OCI-LY3 (cell line): ENCODE data around the gene PITPNC1.

Source experiments
- H2AFZ ChIP-seq: fragments of 200-600, 300-600 bp; shearing (Covaris generic); 2 replicates; pipeline ENCODE4 v1.6.0; 2014; ENCODE audit warnings: antibody characterized with exemption, low read depth, low read length
- H3K27ac ChIP-seq: fragments of 200-600, 300-600 bp; sonication (generic); 2 replicates; pipeline ENCODE4 v1.5.1; 2014; ENCODE audit warnings: mild to moderate bottlenecking, low read length, moderate library complexity, mixed read lengths
- H3K27me3 ChIP-seq: fragments of 200-600, 300-600 bp; sonication (generic); 2 replicates; pipeline ENCODE4 v1.6.1; 2014; ENCODE audit warnings: low read depth, low read length, mixed read lengths
- H3K36me3 ChIP-seq: fragments of 200-600, 300-600 bp; sonication (generic); replicated peaks from 2 replicates; pipeline ENCODE3; 2014; ENCODE audit warnings: low read depth, low read length, mixed read lengths
- H3K4me1 ChIP-seq: fragments of 300-600, 200-600 bp; sonication (generic); 2 replicates; pipeline ENCODE4 v1.6.1; 2014; ENCODE audit warnings: low read length, mixed read lengths
- H3K4me2 ChIP-seq: fragments of 200-600, 300-600 bp; sonication (generic); 2 replicates; pipeline ENCODE4 v1.6.1; 2014; ENCODE audit warnings: low read length, mixed read lengths
- H3K4me3 ChIP-seq: fragments of 300-600, 200-600 bp; sonication (generic); 2 replicates; pipeline ENCODE4 v1.5.1; 2014; ENCODE audit warnings: antibody characterized with exemption, mild to moderate bottlenecking, low read length, moderate library complexity
- H3K79me2 ChIP-seq: fragments of 300-600, 200-600 bp; shearing (Covaris generic); 2 replicates; pipeline ENCODE4 v1.6.1; 2014; ENCODE audit warnings: mild to moderate bottlenecking, low read length, mixed read lengths
- H3K9ac ChIP-seq: fragments of 300-600, 200-600 bp; shearing (Covaris generic); 2 replicates; pipeline ENCODE4 v1.6.0; 2014; ENCODE audit warnings: mild to moderate bottlenecking, low read length, moderate library complexity
- H3K9me3 ChIP-seq: fragments of 200-600, 300-600 bp; shearing (Covaris generic); 2 replicates; pipeline ENCODE4 v1.6.1; 2014; ENCODE audit warnings: low read length, mixed read lengths; ENCODE audit not compliant: insufficient read depth
- H4K20me1 ChIP-seq: fragments of 200-600, 300-600 bp; sonication (generic); 2 replicates; pipeline ENCODE4 v1.6.1; 2016; ENCODE audit warnings: low read length, mixed read lengths; ENCODE audit not compliant: insufficient read depth
- EZH2phosphoT487 ChIP-seq: fragments of 200-600 bp; shearing (Covaris generic); IDR thresholded peaks from 2 replicates; pipeline ENCODE4 v1.6.1; 2018; ENCODE audit warnings: antibody characterized with exemption, mixed run types, low read depth
- TF ChIP-seq, protein P1 (sequence below): fragments of 200-600, 300-600 bp; sonication (generic); IDR thresholded peaks from 2 replicates; pipeline ENCODE4 v1.5.1; 2014; ENCODE audit warnings: antibody characterized with exemption, low read length, low read depth

Gene PITPNC1

DNA sequence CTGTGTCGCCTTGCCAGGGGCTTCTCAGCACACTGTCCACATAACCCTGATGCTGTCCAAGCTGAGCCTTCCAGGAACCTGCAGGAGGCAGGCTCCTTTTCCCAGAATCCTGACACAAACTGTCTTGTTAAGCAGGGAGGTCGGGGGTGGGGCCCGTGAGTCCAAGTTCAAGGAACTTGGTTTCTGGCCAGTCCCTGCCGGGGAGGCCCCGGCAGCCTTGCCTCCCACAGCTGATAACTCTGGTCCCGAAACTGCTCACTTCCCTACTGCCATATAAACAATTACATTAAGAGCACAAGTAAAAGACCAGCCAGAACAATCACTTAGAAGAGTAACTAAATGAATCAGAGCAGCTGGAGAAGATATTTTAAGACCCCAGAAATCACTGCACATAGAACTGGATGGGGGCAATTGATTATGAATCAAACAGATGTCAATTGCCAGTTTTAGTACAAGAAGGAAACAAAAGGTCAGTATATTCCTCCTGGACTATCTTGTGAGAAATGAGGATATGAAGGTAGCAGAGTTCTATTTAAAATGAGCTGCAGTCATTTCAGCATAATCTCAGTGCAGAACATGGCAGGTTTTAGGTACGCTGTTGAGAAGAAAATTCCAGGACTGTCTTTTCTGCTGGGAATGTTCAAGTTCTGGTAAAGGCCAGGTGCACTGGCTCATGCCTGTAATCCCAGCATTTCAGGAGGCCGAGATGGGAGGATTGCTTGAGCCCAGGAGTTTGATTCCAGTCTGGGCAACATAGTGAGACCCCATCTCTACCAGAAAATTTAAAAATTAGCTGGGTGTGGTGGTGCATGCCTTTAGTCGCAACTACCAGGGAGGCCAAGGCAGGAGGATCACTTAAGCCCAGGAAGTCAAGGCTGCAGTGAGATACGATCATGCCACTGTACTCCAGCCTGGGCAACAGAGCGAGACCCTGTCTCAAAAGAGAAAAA lies 169.8 kb downstream of the PITPNC1 start:
- H3K4me1 ChIP-seq, result peaks cover 33% of the 10 kb centered on the region
- 0 out of 2 replicates have a peak, but pooled peaks cover 3% of the 10 kb centered on the region for H3K79me2 ChIP-seq
- peak overlapping the region; percentile 35; the same call in 1 of the 2 replicates for H3K9ac ChIP-seq
- peak overlapping the region; percentile 85 for H3K4me2 ChIP-seq
- H3K36me3 ChIP-seq, result no peaks in the 10 kb centered on the region
- H3K9me3 ChIP-seq, result no peaks in the 10 kb centered on the region
- no peaks in the 10 kb centered on the region for H4K20me1 ChIP-seq
- peak overlapping the region; percentile 70 for H3K27ac ChIP-seq
- TF ChIP-seq, protein P1, sequence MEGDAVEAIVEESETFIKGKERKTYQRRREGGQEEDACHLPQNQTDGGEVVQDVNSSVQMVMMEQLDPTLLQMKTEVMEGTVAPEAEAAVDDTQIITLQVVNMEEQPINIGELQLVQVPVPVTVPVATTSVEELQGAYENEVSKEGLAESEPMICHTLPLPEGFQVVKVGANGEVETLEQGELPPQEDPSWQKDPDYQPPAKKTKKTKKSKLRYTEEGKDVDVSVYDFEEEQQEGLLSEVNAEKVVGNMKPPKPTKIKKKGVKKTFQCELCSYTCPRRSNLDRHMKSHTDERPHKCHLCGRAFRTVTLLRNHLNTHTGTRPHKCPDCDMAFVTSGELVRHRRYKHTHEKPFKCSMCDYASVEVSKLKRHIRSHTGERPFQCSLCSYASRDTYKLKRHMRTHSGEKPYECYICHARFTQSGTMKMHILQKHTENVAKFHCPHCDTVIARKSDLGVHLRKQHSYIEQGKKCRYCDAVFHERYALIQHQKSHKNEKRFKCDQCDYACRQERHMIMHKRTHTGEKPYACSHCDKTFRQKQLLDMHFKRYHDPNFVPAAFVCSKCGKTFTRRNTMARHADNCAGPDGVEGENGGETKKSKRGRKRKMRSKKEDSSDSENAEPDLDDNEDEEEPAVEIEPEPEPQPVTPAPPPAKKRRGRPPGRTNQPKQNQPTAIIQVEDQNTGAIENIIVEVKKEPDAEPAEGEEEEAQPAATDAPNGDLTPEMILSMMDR, result no peak
- TF ChIP-seq EZH2phosphoT487, result no peak
- no peak overlapping the region for H2AFZ ChIP-seq
- H3K27me3 ChIP-seq, result no peaks in the 10 kb centered on the region
- peak overlapping the region; percentile 58 for H3K4me3 ChIP-seq

DNA sequence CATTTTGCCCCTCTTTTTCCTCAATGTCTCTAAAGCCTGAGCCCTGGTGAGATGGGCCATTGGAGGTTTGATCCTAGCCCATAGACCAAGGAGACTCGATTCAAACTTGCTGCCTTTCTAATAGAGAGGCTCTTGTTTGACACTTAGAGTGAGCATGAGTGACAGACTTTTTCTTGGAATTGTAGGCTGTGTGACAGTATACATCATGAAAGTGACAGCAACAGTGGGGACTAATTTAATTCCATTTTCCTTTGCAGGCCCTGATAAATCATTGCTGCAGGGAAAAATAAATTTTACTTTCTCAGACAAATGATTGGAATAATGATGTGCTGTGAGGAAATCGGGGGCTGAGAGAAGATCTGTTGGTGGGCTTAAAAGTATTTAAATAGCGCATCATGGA lies 171.6 kb downstream of the PITPNC1 start:
- H2AFZ ChIP-seq, result no peak overlapping the region
- H3K27ac ChIP-seq, result no peak overlapping the region
- H3K36me3 ChIP-seq, result no peaks in the 10 kb centered on the region
- no peaks in the 10 kb centered on the region for H3K27me3 ChIP-seq
- H3K9ac ChIP-seq, result no peak overlapping the region
- no peaks in the 10 kb centered on the region for H4K20me1 ChIP-seq
- peaks cover 33% of the 10 kb centered on the region for H3K4me1 ChIP-seq
- no peak for TF ChIP-seq EZH2phosphoT487
- TF ChIP-seq, protein P1, result no peak
- 0 out of 2 replicates have a peak, but pooled peaks cover 3% of the 10 kb centered on the region for H3K79me2 ChIP-seq
- H3K4me3 ChIP-seq, result no peak overlapping the region
- no peaks in the 10 kb centered on the region for H3K9me3 ChIP-seq
- H3K4me2 ChIP-seq, result no peak overlapping the region

DNA sequence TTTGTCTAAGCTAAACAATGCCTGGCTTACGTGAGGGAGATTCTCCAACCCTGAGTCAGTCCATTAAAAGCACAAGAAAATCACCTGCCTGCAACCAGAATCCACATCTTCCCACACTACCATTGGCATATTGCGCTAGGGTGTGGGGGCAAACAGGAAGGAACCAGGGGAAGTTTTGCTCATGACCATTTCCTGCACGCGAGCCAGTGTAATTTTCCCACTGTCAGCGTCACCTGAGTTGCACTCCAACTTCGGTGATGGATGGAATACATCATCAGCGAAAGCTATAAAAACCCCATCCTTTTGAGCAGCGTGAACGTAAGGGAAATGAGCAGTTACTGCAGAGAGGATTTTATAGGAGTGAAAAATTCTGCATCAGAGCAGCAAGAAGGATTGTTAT lies 172.7 kb downstream of the PITPNC1 start:
- no peak for TF ChIP-seq EZH2phosphoT487
- TF ChIP-seq, protein P1, result no peak
- Histone ChIP-seq H3K4me1 (peaks cover 30% of the 10 kb centered on the region), H3K36me3 (no peaks in the 10 kb centered on the region), H3K79me2 (0 out of 2 replicates have a peak, but pooled peaks cover 3% of the 10 kb centered on the region), H3K9ac (no peak overlapping the region), H3K27me3 (no peaks in the 10 kb centered on the region), H3K9me3 (no peaks in the 10 kb centered on the region), H3K4me3 (no peak overlapping the region), H4K20me1 (no peaks in the 10 kb centered on the region), H3K4me2 (no peak overlapping the region), H2AFZ (no peak overlapping the region), H3K27ac (no peak overlapping the region)

DNA sequence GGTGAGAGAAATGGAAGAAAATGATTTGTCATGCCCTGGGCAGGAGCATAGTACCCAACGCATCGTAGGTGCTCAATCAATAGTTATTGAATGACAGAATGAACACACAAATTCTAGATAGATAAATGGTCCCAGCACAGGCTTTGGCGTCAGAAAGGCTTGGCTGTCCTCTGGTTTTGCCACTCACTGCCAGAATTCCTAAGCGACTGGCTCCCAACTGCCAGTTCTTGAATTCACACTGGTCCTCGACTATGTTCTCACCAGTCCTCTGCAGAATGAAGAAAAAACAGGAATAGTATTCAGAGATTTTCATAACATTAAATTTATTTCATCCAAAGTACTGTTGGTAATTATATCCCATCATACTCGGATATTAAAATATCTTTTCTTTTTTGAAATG lies 177.6 kb downstream of the PITPNC1 start:
- H3K9me3 ChIP-seq, result 0 out of 2 replicates have a peak, but pooled peaks cover 5% of the 10 kb centered on the region
- H3K27ac ChIP-seq, result no peak overlapping the region

More for the DNA sequence above, 177.6 kb downstream of the PITPNC1 start:
- no peak overlapping the region for H3K4me2 ChIP-seq
- H4K20me1 ChIP-seq, result no peaks in the 10 kb centered on the region
- H2AFZ ChIP-seq, result no peak overlapping the region
- no peak overlapping the region for H3K4me3 ChIP-seq
- H3K9ac ChIP-seq, result no peak overlapping the region
- H3K4me1 ChIP-seq, result peaks cover 11% of the 10 kb centered on the region
- no peaks in the 10 kb centered on the region for H3K27me3 ChIP-seq
- TF ChIP-seq, protein P1, result no peak
- no peak for TF ChIP-seq EZH2phosphoT487
- H3K36me3 ChIP-seq, result peaks cover 10% of the 10 kb centered on the region
- no peaks in the 10 kb centered on the region for H3K79me2 ChIP-seq
